Stimulated activated CD4-positive, alpha-beta T cell treated with anti-CD3 and anti-CD28 coated beads, Interleukin-1b, Interleukin-23, amount 100 ng/mL, for 4 hours (primary cell): ENCODE results near the gene ATP7A.
"Not testable (repeated sequence)": the region's sequence is repeated elsewhere in the genome, so short reads cannot be mapped to it uniquely, and the experiment has no call there.

Source experiments
- DNase-seq, 2 donors: peaks; one replicate each; pipeline ENCODE4 v3.0.0-alpha.2; 2020; ENCODE audit warnings: low read depth in 2 of 2

ATP7A gene

GRCh38 chrX:78029663-78030062 is 119.2 kb downstream of the ATP7A start:
- DNase-seq, result no peak

GRCh38 chrX:78035061-78035460 is 124.6 kb downstream of the ATP7A start:
- DNase-seq, result no peak

DNA sequence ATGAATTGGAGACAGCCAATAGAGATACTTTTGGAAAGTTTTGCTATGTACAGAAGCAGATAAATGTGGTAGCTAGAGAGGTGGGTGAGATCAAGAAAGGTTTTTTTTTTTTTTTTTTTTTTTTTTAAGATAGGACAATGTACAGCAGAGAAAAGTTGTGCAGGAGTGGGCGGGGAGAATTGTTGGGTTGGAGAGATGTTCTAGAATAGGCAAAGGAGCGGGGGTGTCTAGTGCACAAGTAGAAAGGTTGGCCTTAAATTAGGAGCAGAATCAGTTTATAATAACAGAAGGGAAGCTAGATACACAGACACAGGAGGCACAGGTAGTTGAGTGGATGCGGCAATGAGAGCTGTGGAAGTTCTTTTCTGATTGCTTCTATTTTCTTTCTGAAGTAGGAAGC is 127.4 kb downstream of the ATP7A start:
- DNase-seq, result no peak

DNA sequence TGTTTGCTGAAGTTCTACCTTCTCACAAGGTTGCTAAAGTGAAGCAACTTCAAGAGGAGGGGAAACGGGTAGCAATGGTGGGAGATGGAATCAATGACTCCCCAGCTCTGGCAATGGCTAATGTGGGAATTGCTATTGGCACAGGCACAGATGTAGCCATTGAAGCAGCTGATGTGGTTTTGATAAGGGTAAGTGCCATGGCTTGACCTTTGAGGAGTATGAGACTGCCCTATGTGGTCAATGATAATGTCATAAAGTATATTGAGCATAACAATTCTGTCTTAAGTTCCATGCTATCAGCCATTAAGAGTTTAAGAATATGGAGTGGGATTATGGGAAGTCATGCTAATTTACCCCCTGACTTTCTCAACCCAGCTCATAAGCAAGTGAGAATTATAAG is 132.1 kb downstream of the ATP7A start:
- no peak for DNase-seq

DNA sequence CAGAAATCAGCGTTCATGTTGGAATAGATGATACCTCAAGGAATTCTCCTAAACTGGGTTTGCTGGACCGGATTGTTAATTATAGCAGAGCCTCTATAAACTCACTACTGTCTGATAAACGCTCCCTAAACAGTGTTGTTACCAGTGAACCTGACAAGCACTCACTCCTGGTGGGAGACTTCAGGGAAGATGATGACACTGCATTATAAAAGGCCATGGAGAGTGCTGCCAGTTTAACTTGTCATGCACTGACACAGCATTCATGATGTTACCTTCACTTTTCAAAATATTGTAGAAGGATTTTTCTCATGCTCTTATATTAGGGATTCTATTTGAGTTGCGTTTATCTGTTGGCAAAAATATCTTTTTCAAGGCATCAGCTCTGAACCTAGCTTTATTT is 135.9 kb downstream of the ATP7A start:
- no peak for DNase-seq

- DNase-seq, result no peak
Observed at GRCh38 chrX:78048052-78048451, 137.6 kb downstream of the ATP7A start.

DNA sequence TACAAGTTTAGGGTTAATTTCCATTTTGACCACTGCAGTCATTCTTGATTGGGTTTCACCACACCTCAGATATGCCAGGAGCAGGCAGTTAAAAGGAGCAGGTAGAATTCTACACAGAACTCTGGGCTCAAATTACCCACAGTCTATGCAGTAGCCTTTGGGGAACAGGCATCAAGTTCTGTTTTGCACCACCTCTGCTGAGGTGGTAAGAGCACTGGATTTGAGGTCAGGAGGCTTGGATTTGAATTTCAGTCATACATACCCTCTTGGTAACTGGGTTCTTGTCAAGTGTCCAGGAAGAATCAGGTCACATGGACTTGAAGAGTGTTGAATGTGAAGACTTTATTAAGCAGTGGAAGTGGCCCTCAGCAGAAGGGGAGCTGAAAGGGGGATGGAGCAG is 153.2 kb downstream of the ATP7A start:
- no peak for DNase-seq

DNA sequence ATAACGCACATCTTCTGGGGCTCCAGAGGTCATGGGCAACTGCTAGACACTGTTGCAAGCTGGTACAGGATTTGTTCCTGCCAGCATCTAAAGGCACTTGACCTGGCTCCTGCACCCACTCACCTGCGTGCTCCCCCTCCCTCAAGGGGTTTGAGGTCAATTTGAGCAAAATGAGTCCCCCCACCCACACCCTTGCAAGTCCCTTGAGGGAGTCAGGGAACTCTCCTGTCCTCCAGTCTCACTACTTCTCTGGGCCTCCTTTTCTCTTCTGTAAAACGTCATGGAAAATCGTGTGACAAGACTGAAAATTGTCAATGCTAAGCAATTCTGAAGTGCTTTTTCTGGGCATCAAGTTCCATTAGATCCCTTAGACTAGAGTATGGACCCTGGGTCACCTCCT is 153.7 kb downstream of the ATP7A start:
- no peak for DNase-seq

GRCh38 chrX:78064698-78065601 is 154.5 kb downstream of the ATP7A start:
- not testable (repeated sequence) for DNase-seq

GRCh38 chrX:78066110-78066509 is 155.6 kb downstream of the ATP7A start:
- no peak for DNase-seq

GRCh38 chrX:78071331-78071730 is 160.8 kb downstream of the ATP7A start:
- DNase-seq, result no peak

DNA sequence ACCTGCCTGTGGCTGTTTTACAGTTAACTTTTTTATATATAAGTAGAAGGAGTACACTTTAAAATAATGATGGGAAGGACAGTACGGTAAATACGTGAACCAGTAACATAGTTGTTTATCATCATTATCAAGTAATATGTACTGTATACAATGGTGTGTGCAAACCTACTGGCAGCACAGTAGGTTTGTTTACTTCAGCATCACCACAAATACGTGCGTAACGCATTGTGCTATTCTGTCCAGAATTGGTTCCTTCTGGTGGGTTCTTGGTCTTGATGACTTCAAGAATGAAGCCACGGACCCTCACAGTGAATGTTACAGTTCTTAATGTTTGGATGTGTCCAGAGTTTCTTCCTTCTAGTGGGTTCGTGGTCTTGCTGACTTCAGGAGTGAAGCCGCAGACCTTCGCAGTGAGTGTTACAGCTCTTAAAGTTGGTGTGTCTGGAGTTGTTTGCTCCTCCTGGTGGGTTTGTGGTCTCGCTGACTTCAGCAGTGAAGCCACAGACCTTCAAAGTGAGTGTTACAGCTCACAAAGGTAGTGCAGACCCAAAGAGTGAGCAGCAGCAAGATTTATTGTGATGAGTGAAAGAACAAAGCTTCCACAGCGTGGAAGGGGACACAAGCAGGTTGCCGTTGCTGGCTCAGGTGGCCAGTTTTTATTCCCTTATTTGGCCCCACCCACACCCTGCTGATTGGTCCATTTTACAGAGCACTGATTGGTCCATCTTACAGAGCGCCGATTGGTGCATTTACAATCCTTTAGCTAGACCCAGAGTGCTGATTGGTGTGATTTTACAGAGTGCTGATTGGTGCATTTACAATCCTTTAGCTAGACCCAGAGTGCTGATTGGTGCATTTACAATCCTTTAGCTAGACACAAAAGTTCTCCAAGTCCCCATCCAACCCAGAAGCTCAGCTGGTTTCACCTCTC is 162.9 kb downstream of the ATP7A start:
- not testable (repeated sequence) for DNase-seq

GRCh38 chrX:78074088-78074487 is 163.6 kb downstream of the ATP7A start:
- DNase-seq, result no peak

GRCh38 chrX:78075787-78076389 is 165.4 kb downstream of the ATP7A start:
- no peak for DNase-seq

DNA sequence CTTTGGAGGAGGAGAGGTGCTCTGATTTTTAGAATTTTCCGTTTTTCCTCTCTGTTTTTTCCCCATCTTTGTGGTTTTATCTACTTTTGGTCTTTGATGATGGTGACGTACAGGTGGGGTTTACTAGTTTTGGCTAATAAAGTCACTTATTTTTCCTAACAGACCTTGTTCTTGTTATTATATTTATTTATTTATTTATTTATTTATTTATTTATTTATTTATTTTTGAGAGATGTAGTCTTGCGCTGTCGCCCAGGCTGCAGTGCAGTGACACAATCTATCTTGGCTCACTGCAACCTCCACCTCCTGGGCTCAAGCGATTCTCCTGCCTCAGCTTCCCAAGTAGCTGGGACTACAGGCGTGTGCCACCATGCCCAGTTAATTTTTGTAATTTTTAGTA is 170.9 kb downstream of the ATP7A start:
- not testable (repeated sequence) for DNase-seq

GRCh38 chrX:78092296-78092695 is 181.8 kb downstream of the ATP7A start:
- DNase-seq, result no peak

- no peak for DNase-seq
Observed at GRCh38 chrX:78098108-78098507, 187.6 kb downstream of the ATP7A start.
